Psoas muscle (tissue), 8 donors: ENCODE data around the gene MRPL24. TPM values are rescaled to one million over a fixed set of nuclear protein-coding genes. Genes with fewer than 3 reads are reported as not detected.

Source experiments
- ATAC-seq, 4 donors: fragments of 200-7000 bp; cut with Tn5 transposase; one replicate each; pipeline ENCODE4 v1.9.1; 2020; ENCODE audit warnings: moderate library complexity in 3 of 4, mild to moderate bottlenecking in 2 of 4
- DNase-seq, 2 donors: peaks; one replicate each; pipeline ENCODE4 v3.0.0-alpha.2; 2020
- H3K27ac ChIP-seq: fragments of 200-600 bp; one replicate; pipeline ENCODE4 v1.8.0; 2022
- H3K27me3 ChIP-seq, 3 donors: fragments of 200-600 bp in 1 of 3; one replicate each; pipeline versions ENCODE4 v1.6.1 to v1.8.0; 2013 to 2022; ENCODE audit warnings: low read length in 2 of 3, mild to moderate bottlenecking in 2 of 3, moderate library complexity in 1 of 3; ENCODE audit not compliant: insufficient read depth in 3 of 3
- H3K36me3 ChIP-seq, 2 donors: fragments of 200-600 bp in 1 of 2; one replicate each; pipeline versions ENCODE4 v1.6.1 to v1.8.0; 2013 to 2022; ENCODE audit warnings: low read depth in 1 of 2, mild to moderate bottlenecking in 1 of 2, moderate library complexity in 1 of 2; ENCODE audit not compliant: insufficient read depth in 1 of 2
- H3K4me1 ChIP-seq: fragments of 200-600 bp; one replicate; pipeline ENCODE4 v1.8.0; 2022
- H3K4me3 ChIP-seq: fragments of 200-600 bp; one replicate; pipeline ENCODE4 v1.8.0; 2022; ENCODE audit warnings: mild to moderate bottlenecking
- H3K9me3 ChIP-seq: fragments of 200-600 bp; one replicate; pipeline ENCODE4 v1.8.0; 2022
- WGBS, 3 donors: extraction: QIAGEN DNeasy Blood & Tissue Kit; methylation state at CpG; one replicate each; pipeline versions ENCODE4 v1.1.6 to v1.1.7; 2013; 5-methylcytosine and 5-hydroxymethylcytosine counted together
- intact Hi-C, 2 donors: fragments of 100-400 bp; cut with DNase I; formaldehyde crosslinking; loops; one replicate each; pipeline versions ENCODE4 v1.11.0 to v1.14.2; 2022
- polyA plus RNA-seq, 3 donors: library from polyadenylated mRNA; stranded (reverse); fragments of 200-250 nt; gene quantifications; one replicate each; pipeline ENCODE4 v1.2.3, GENCODE V29; 2013
- total RNA-seq, 4 donors: library from RNA; stranded (reverse); fragmentation: NEBNext Ultra II Directional in 2 of 4; extraction: Animal tissue kit (Norgen Biotek cat#: 25700) in 2 of 4; gene quantifications; one replicate each; pipeline versions ENCODE4 v1.2.1 to v1.2.4, GENCODE V29; 2021 to 2023
- TF ChIP-seq, protein P1 (sequence below): fragments of 200-600 bp; IDR thresholded peaks from one replicate; pipeline ENCODE4 v1.8.0; 2022; ENCODE audit warnings: antibody characterized with exemption
- donor health status: healthy with polysubstance abuse.
- donor health status: DM: no; HTN: no; CAD: no; lungs with moderate emphysema.
- donor health status: Bipolar disorder and iron deficiency.
- donor health status: healthy.
- donor health status: DM: yes; HTN: yes; CAD: no.
- donor health status: DM: no; HTN: no; CAD: no.
- donor health status: DM: no; HTN: no; CAD: no.
- donor health status: DM: yes; HTN: yes; CAD: no.

The MRPL24 gene
- total and polyA plus RNA-seq, 7 donors: 86.1 to 174 (median 137) TPM

DNA sequence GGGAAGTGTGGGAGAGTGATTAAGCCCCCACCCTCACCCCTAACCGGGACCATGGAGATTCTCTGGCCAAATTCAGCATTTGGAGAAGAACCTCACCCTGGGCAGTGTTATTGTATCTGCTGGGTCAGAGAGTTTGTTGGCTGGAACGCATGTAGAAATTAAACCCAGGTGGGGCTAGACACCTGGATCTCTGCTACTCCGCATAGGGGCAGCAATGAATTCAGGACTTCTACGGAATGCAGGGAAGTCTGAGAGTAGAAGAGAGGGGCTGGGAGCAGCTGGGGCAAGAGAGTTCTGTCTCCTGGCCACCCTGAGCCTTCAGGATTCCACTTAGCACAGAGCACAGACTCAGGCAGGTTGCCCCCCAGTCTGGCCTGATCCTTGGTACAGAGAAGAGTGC lies 31.9 kb downstream of the MRPL24 start:
- H3K27me3 ChIP-seq: peaks cover 0 to 25% (median 12%) of the 10 kb centered on the region in 3 donors
- no peak overlapping the region for H3K27ac ChIP-seq
- peaks cover 22% of the 10 kb centered on the region for H3K4me1 ChIP-seq
- no peak for DNase-seq
- TF ChIP-seq, protein P1, sequence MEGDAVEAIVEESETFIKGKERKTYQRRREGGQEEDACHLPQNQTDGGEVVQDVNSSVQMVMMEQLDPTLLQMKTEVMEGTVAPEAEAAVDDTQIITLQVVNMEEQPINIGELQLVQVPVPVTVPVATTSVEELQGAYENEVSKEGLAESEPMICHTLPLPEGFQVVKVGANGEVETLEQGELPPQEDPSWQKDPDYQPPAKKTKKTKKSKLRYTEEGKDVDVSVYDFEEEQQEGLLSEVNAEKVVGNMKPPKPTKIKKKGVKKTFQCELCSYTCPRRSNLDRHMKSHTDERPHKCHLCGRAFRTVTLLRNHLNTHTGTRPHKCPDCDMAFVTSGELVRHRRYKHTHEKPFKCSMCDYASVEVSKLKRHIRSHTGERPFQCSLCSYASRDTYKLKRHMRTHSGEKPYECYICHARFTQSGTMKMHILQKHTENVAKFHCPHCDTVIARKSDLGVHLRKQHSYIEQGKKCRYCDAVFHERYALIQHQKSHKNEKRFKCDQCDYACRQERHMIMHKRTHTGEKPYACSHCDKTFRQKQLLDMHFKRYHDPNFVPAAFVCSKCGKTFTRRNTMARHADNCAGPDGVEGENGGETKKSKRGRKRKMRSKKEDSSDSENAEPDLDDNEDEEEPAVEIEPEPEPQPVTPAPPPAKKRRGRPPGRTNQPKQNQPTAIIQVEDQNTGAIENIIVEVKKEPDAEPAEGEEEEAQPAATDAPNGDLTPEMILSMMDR: no peak
- no peak overlapping the region for H3K4me3 ChIP-seq
- ATAC-seq: no peak
- H3K36me3 ChIP-seq: no peaks in the 10 kb centered on the region
- H3K9me3 ChIP-seq: no peaks in the 10 kb centered on the region
- intact Hi-C loops: no loop called here
- 50 to 77% (median 77%) methylated on average over 4 of the region's 4 CpGs for WGBS, 3 donors

DNA sequence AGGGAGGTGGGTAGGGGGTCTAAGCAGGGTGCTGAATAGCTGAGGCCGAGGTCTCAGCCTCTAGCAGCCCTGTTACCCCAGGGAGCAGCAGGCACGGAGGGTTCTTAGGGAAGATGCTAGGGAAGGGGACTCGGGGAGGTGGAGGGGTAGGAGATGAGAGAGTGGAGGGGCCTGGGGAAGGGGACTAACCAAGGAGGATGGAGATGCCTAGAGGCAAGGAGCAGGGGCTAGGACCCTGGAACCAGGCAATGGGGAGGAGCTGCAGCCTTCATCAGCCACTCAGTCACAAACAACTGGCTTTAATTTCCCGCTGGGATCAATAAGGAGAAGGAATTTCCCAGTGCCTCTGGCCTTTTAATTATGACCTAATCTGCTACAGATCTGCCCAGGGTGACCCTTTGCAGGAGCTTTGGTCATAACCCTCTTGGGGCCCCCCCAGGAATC lies 32.6 kb downstream of the MRPL24 start:
- H3K4me1 ChIP-seq: peaks cover 22% of the 10 kb centered on the region
- no peak overlapping the region for H3K27ac ChIP-seq
- TF ChIP-seq, protein P1: no peak

DNA sequence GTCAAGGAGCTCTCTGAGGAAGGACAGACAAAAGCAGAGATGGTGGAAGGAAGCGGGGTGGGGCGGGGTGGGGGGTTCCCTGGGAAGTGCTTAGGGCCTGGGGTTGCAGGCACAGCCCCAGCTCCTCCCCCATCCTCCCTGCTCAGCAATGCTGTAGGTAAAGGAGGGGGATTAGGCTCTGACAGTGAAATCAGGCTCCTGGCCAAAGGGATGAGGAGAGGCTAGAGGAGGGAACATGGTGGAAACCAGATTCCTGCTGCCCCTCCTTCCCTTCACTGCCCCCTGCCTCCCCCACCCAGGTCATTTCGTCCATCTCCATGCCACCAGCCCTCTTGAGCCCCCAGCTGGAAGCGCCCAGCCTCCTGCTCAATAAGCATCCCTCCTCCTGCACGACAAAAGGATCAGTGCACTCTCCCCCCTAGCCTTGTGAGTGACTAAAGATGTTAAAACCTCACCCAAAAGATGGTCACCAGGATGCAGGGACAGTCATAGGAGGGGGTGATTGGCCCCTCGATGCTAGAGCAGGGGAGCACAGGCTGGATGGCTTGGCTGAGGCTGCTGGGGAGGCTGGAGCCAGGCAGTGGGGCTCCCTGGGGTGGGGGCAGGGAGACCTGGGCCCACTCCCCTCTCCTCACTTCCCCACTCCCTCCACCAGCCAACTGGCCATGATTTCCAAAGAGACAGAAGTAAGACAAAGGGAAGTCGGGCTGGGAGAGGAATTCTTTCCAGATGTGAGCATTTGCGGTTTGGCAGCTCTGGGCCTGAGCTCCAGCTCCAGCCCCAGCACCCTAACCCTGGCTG lies 33.3 kb downstream of the MRPL24 start:
- Histone ChIP-seq H3K36me3 (no peaks in the 10 kb centered on the region), H3K27me3 (peaks cover 0 to 39% (median 16%) of the 10 kb centered on the region in 3 donors), H3K9me3 (no peaks in the 10 kb centered on the region), H3K4me1 (peaks cover 22% of the 10 kb centered on the region), H3K4me3 (no peak overlapping the region), H3K27ac (no peak overlapping the region)
- ATAC-seq (no peak), DNase-seq (peak in 1 of 2 donors; percentile 28)
- WGBS, 3 donors: 53 to 59% (median 54%) methylated on average over 8 of the region's 8 CpGs
- intact Hi-C loops: no loop called here
- TF ChIP-seq, protein P1: no peak

More for the DNA sequence above, 32.6 kb downstream of the MRPL24 start:
- intact Hi-C loops: no loop called here
- ATAC-seq: no peak
- Histone ChIP-seq H3K27me3 (peaks cover 0 to 33% (median 16%) of the 10 kb centered on the region in 3 donors), H3K9me3 (no peaks in the 10 kb centered on the region), H3K36me3 (no peaks in the 10 kb centered on the region), H3K4me3 (no peak overlapping the region)
- 42 to 51% (median 51%) methylated on average over 4 of the region's 4 CpGs for WGBS, 3 donors
- DNase-seq: no peak

DNA sequence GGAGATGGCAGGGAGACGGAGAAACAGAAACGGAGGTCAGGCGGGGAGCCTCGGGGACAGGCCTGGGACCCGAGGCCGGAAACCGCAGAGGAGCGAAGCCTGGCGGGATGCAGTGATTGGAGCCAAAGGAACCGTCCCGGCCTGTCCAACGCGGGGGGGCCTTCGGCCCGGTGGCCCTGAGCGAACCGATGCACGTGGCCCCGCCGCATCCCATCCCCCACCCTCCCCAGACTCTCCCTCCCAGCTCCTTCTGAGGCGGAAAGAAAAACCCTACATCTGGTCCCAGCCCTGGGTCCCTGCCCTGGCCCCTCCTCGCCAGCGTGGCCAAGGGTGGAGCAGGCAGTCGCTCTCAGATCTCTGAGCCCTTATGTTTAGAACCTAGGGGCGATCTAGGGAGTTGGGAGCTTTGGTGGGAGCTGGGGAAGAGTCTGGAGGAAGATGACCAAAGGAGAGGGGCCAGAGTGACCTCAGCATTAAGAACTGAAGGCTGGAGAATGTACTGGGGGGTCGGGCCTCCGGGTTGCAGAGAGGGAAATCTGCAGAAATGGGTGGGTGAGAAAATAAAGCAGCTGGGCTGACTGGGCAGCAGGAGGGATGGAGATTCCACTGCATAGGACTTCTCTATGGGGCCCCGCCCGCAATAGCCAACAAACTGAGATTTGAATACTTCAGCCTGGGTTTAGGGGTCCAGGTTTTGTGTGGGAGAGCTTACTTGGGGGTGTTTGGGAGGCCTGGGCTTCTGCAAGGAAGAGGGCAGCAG lies 34.1 kb downstream of the MRPL24 start:
- Histone ChIP-seq H3K9me3 (no peaks in the 10 kb centered on the region), H3K27ac (no peak overlapping the region), H3K36me3 (no peaks in the 10 kb centered on the region), H3K4me3 (peak overlapping the region; percentile 62), H3K4me1 (peaks cover 22% of the 10 kb centered on the region), H3K27me3 (peaks cover 0 to 43% (median 16%) of the 10 kb centered on the region in 3 donors)
- intact Hi-C loops: no loop called here
- DNase-seq (peak; percentile 69 to 78), ATAC-seq (peak; percentile 19 to 53 (median 25))
- TF ChIP-seq, protein P1: no peak
- 4 to 8% (median 5%) methylated on average over 23 to 29 of the region's 29 CpGs for WGBS, 3 donors
